Mesothelial cell of epicardium (in vitro differentiated cells): ENCODE data around the gene DDTL. TPM values are rescaled to one million over a fixed set of nuclear protein-coding genes. Genes with fewer than 3 reads are reported as not detected.
"Not testable (repeated sequence)": the region's sequence is repeated elsewhere in the genome, so short reads cannot be mapped to it uniquely, and the experiment has no call there.

Experiments
- DNase-seq, 2 experiments: peaks; one replicate each; pipeline ENCODE4 v3.0.0; 2021; ENCODE audit warnings: low spot score in 2 of 2; ENCODE audit not compliant: unreplicated experiment in 2 of 2
- H3K27ac Mint-ChIP-seq: 2 replicates; pipeline ENCODE4 v1.8.0; 2021; ENCODE audit warnings: mixed read lengths
- H3K27me3 Mint-ChIP-seq: 2 replicates; pipeline ENCODE4 v1.8.0; 2021; ENCODE audit warnings: low read depth, mixed read lengths
- H3K36me3 Mint-ChIP-seq: 2 replicates; pipeline ENCODE4 v1.8.0; 2021; ENCODE audit warnings: mixed read lengths
- H3K4me1 Mint-ChIP-seq: 2 replicates; pipeline ENCODE4 v1.8.0; 2021; ENCODE audit warnings: mixed read lengths
- H3K4me3 Mint-ChIP-seq: 2 replicates; pipeline ENCODE4 v1.8.0; 2021; ENCODE audit warnings: mild to moderate bottlenecking, moderate library complexity, mixed read lengths
- H3K9me3 Mint-ChIP-seq: 2 replicates; pipeline ENCODE4 v1.8.0; 2021; ENCODE audit warnings: mixed read lengths
- CTCF ChIP-seq: fragments of 200-600 bp; sonication (generic); IDR thresholded peaks from one replicate; pipeline ENCODE4 v1.5.0; 2021; ENCODE audit warnings: antibody characterized with exemption; ENCODE audit not compliant: unreplicated experiment
- total RNA-seq: library from RNA; stranded (reverse); gene quantifications from 3 replicates; pipeline ENCODE4 v1.2.1, GENCODE V29; 2021

The DDTL gene
- total RNA-seq: not detected in 3 replicates

GRCh38 chr22:23966568-23966967, at the start of gene DDTL:
TSS of gene DDTL (plus strand) at chr22:23966888. CDS start at chr22:23966915, 27 bp downstream.
- H3K27me3 Mint-ChIP-seq, DNase-seq, H3K27ac Mint-ChIP-seq, H3K4me3 Mint-ChIP-seq, H3K36me3 Mint-ChIP-seq, H3K9me3 Mint-ChIP-seq, H3K4me1 Mint-ChIP-seq: not testable (repeated sequence)

- H3K4me3 Mint-ChIP-seq, H3K9me3 Mint-ChIP-seq, DNase-seq, H3K27me3 Mint-ChIP-seq, H3K4me1 Mint-ChIP-seq: not testable (repeated sequence)
- Mint-ChIP-seq H3K27ac (peak overlapping the region; percentile 92), H3K36me3 (peaks cover 31% of the 10 kb centered on the region)
Observed at GRCh38 chr22:23920267-23920611, 46.4 kb upstream of the DDTL start.

- not testable (repeated sequence) for H3K4me1 Mint-ChIP-seq, H3K4me3 Mint-ChIP-seq, DNase-seq, H3K27me3 Mint-ChIP-seq, H3K9me3 Mint-ChIP-seq
- peaks cover 43% of the 10 kb centered on the region for H3K36me3 Mint-ChIP-seq
- peak overlapping the region; percentile 48 for H3K27ac Mint-ChIP-seq
Observed at GRCh38 chr22:23921586-23922201, 45.0 kb upstream of the DDTL start.

- TF ChIP-seq CTCF: no peak
- Mint-ChIP-seq H3K27me3 (no peaks in the 10 kb centered on the region), H3K36me3 (peaks cover 52% of the 10 kb centered on the region), H3K27ac (no peak overlapping the region), H3K9me3 (peaks cover 6% of the 10 kb centered on the region), H3K4me3 (no peak overlapping the region), H3K4me1 (peaks cover 5% of the 10 kb centered on the region)
- no peak for DNase-seq
Observed at GRCh38 chr22:23922921-23923320, 43.8 kb upstream of the DDTL start.

GRCh38 chr22:23925020-23925606, 41.6 kb upstream of the DDTL start:
- no peak for TF ChIP-seq CTCF
- Mint-ChIP-seq H3K36me3 (peaks cover 60% of the 10 kb centered on the region), H3K9me3 (peaks cover 6% of the 10 kb centered on the region), H3K4me3 (no peak overlapping the region), H3K27me3 (no peaks in the 10 kb centered on the region), H3K27ac (no peak overlapping the region), H3K4me1 (peaks cover 5% of the 10 kb centered on the region)
- DNase-seq: no peak

- Mint-ChIP-seq H3K27me3 (no peaks in the 10 kb centered on the region), H3K27ac (no peak overlapping the region), H3K9me3 (peaks cover 12% of the 10 kb centered on the region), H3K36me3 (peaks cover 62% of the 10 kb centered on the region), H3K4me1 (peaks cover 5% of the 10 kb centered on the region), H3K4me3 (no peak overlapping the region)
- no peak for TF ChIP-seq CTCF
- no peak for DNase-seq
Observed at GRCh38 chr22:23926561-23926960, 40.1 kb upstream of the DDTL start.

GRCh38 chr22:23938328-23939016, 28.2 kb upstream of the DDTL start:
- H3K36me3 Mint-ChIP-seq: no peaks in the 10 kb centered on the region
- no peaks in the 10 kb centered on the region for H3K9me3 Mint-ChIP-seq
- no peak for TF ChIP-seq CTCF
- H3K4me1 Mint-ChIP-seq: no peaks in the 10 kb centered on the region
- H3K27me3 Mint-ChIP-seq: no peaks in the 10 kb centered on the region
- no peak overlapping the region for H3K4me3 Mint-ChIP-seq
- DNase-seq: no peak
- H3K27ac Mint-ChIP-seq: no peak overlapping the region
